Measurements from ENCODE around the gene C17orf67. TPM values are rescaled to one million over a fixed set of nuclear protein-coding genes. Genes with fewer than 3 reads are reported as not detected.

The C17orf67 gene
- total and polyA plus RNA-seq, 2 of the 13 experiments (the other 11 are each of a cell fraction or from before 2014, with no cell fraction given), result 0.41 to 0.86 TPM

GRCh38 chr17:56779898-56780777 is 53.6 kb downstream of the C17orf67 start (continued):
- TF ChIP-seq CREM (IDR thresholded peaks at IDR 0.05), result no peak
- TF ChIP-seq CREM (CRISPR knock-in tag; IDR thresholded peaks at IDR 0.05), result no peak
- no peak for TF ChIP-seq KDM6A (CRISPR knock-in tag; IDR thresholded peaks at IDR 0.05; ENCODE audit: low read depth)
- TF ChIP-seq, protein P1, sequence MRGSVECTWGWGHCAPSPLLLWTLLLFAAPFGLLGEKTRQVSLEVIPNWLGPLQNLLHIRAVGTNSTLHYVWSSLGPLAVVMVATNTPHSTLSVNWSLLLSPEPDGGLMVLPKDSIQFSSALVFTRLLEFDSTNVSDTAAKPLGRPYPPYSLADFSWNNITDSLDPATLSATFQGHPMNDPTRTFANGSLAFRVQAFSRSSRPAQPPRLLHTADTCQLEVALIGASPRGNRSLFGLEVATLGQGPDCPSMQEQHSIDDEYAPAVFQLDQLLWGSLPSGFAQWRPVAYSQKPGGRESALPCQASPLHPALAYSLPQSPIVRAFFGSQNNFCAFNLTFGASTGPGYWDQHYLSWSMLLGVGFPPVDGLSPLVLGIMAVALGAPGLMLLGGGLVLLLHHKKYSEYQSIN (CRISPR knock-in tag; IDR thresholded peaks at IDR 0.05; ENCODE audit: borderline replicate concordance), result no peak
- no peak for TF ChIP-seq ZNF34 (CRISPR knock-in tag; IDR thresholded peaks at IDR 0.05; ENCODE audit: borderline replicate concordance)
- no peak for TF ChIP-seq RBM22 (optimal IDR thresholded peaks at IDR 0.05; ENCODE audit: low read length)
- TF ChIP-seq NFE2L1 (CRISPR knock-in tag; IDR thresholded peaks at IDR 0.05; ENCODE audit: borderline replicate concordance), result peak; percentile 28; the same call in 1 of the 2 replicates
- TF ChIP-seq SMAD3 (CRISPR knock-in tag; IDR thresholded peaks at IDR 0.05), result 0 out of 2 replicates have a peak, but pooled peaks have one; percentile 49
- TF ChIP-seq, protein P2, sequence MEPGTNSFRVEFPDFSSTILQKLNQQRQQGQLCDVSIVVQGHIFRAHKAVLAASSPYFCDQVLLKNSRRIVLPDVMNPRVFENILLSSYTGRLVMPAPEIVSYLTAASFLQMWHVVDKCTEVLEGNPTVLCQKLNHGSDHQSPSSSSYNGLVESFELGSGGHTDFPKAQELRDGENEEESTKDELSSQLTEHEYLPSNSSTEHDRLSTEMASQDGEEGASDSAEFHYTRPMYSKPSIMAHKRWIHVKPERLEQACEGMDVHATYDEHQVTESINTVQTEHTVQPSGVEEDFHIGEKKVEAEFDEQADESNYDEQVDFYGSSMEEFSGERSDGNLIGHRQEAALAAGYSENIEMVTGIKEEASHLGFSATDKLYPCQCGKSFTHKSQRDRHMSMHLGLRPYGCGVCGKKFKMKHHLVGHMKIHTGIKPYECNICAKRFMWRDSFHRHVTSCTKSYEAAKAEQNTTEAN (CRISPR knock-in tag; conservative IDR thresholded peaks at IDR 0.05), result no peak
- TF ChIP-seq SMC3 (IDR thresholded peaks at IDR 0.05; ENCODE audit: low read length), result peak; percentile 8; the same call in 1 of the 2 replicates
- TF ChIP-seq, protein P3, sequence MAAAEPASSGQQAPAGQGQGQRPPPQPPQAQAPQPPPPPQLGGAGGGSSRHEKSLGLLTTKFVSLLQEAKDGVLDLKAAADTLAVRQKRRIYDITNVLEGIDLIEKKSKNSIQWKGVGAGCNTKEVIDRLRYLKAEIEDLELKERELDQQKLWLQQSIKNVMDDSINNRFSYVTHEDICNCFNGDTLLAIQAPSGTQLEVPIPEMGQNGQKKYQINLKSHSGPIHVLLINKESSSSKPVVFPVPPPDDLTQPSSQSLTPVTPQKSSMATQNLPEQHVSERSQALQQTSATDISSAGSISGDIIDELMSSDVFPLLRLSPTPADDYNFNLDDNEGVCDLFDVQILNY (CRISPR knock-in tag; conservative IDR thresholded peaks at IDR 0.05), result no peak
- TF ChIP-seq, protein P4, sequence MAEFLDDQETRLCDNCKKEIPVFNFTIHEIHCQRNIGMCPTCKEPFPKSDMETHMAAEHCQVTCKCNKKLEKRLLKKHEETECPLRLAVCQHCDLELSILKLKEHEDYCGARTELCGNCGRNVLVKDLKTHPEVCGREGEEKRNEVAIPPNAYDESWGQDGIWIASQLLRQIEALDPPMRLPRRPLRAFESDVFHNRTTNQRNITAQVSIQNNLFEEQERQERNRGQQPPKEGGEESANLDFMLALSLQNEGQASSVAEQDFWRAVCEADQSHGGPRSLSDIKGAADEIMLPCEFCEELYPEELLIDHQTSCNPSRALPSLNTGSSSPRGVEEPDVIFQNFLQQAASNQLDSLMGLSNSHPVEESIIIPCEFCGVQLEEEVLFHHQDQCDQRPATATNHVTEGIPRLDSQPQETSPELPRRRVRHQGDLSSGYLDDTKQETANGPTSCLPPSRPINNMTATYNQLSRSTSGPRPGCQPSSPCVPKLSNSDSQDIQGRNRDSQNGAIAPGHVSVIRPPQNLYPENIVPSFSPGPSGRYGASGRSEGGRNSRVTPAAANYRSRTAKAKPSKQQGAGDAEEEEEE (CRISPR knock-in tag; IDR thresholded peaks at IDR 0.05; ENCODE audit: borderline replicate concordance), result no peak
- TF ChIP-seq ZNF7 (CRISPR knock-in tag; IDR thresholded peaks at IDR 0.05), result no peak
- TF ChIP-seq, protein P5, sequence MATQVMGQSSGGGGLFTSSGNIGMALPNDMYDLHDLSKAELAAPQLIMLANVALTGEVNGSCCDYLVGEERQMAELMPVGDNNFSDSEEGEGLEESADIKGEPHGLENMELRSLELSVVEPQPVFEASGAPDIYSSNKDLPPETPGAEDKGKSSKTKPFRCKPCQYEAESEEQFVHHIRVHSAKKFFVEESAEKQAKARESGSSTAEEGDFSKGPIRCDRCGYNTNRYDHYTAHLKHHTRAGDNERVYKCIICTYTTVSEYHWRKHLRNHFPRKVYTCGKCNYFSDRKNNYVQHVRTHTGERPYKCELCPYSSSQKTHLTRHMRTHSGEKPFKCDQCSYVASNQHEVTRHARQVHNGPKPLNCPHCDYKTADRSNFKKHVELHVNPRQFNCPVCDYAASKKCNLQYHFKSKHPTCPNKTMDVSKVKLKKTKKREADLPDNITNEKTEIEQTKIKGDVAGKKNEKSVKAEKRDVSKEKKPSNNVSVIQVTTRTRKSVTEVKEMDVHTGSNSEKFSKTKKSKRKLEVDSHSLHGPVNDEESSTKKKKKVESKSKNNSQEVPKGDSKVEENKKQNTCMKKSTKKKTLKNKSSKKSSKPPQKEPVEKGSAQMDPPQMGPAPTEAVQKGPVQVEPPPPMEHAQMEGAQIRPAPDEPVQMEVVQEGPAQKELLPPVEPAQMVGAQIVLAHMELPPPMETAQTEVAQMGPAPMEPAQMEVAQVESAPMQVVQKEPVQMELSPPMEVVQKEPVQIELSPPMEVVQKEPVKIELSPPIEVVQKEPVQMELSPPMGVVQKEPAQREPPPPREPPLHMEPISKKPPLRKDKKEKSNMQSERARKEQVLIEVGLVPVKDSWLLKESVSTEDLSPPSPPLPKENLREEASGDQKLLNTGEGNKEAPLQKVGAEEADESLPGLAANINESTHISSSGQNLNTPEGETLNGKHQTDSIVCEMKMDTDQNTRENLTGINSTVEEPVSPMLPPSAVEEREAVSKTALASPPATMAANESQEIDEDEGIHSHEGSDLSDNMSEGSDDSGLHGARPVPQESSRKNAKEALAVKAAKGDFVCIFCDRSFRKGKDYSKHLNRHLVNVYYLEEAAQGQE (IDR thresholded peaks at IDR 0.05; ENCODE audit: borderline replicate concordance in 1 of 2, low read depth in 1 of 2, low read length in 2 of 2), result no peak
- peak; percentile 59; the same call in 1 of the 2 replicates for TF ChIP-seq CBFB (CRISPR knock-in tag; IDR thresholded peaks at IDR 0.05)
- TF ChIP-seq MIER3 (CRISPR knock-in tag; IDR thresholded peaks at IDR 0.05; ENCODE audit: borderline replicate concordance), result peak; percentile 59; the same call in 1 of the 2 replicates
- no peak for TF ChIP-seq ZFP36 (IDR thresholded peaks at IDR 0.05; ENCODE audit: borderline replicate concordance, low read depth, low read length, partially characterized antibody)
- TF ChIP-seq ZFY (CRISPR knock-in tag; IDR thresholded peaks at IDR 0.05), result no peak
- TF ChIP-seq TERF1 (CRISPR knock-in tag; IDR thresholded peaks at IDR 0.05), result no peak
